ENCODE measurements around the gene CASP12.
"Not testable (repeated sequence)": the region's sequence is repeated elsewhere in the genome, so short reads cannot be mapped to it uniquely, and the experiment has no call there.

CASP12 gene

GRCh38 chr11:104897891-104898684 lies at the start of gene CASP12:
CASP12 (minus strand) TSS chr11:104898460.
- Histone ChIP-seq H3K4me1 (ENCODE audit: control insufficient read depth in 5 of 5, insufficient read depth in 5 of 5, low read length in 5 of 5) (peaks cover 0 to 35% (median 28%) of the 10 kb centered on the region in 5 donors), H3K4me3 (ENCODE audit: low read depth in 1 of 5, low read length in 5 of 5) (peak within 1 kb of the TSS in 4 of 5 donors; percentile 41 to 61 (median 46)), H3K36me3 (ENCODE audit: control insufficient read depth in 5 of 5, insufficient read depth in 5 of 5, low read length in 5 of 5) (peaks cover 0 to 8% (median 0%) of the 10 kb centered on the region in 5 donors), H3K27ac (ENCODE audit: low read depth, low read length) (peak within 1 kb of the TSS; percentile 79), H3K9ac (ENCODE audit: low read length in 5 of 5) (peak within 1 kb of the TSS; percentile 37 to 85 (median 60)), H3K9me3 (ENCODE audit: control insufficient read depth in 5 of 5, low read length in 5 of 5) (no peaks in the 10 kb centered on the region), H3K27me3 (ENCODE audit: control insufficient read depth in 5 of 5, insufficient read depth in 4 of 5, low read length in 5 of 5) (no peaks in the 10 kb centered on the region)

DNA sequence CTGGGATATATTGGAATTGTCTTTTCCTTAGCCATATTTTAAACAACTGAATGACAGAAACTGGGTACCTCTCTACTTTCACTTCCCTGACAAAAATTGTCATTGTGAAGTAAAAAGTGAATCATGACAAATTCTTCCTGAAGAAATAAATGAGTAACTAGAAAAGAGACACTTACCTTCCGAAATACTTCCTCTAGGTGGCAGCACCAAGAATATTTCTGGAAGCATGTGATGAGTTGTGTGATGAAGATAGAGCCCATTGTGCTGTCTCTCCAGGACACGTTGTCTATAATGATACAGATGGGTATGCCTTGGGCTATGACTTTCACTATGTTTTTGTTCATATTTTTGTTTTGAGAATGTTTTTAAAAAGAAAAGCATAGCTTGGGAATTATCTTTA lies 48.6 kb upstream of the CASP12 start:
- no peak overlapping the region for H3K4me3 ChIP-seq (ENCODE audit: low read depth in 1 of 5, low read length in 5 of 5)
- no peaks in the 10 kb centered on the region for H3K9me3 ChIP-seq (ENCODE audit: control insufficient read depth in 5 of 5, low read length in 5 of 5)
- no peak overlapping the region for H3K9ac ChIP-seq (ENCODE audit: low read length in 5 of 5)
- peaks cover 59 to 88% (median 68%) of the 10 kb centered on the region in 5 donors for H3K36me3 ChIP-seq (ENCODE audit: control insufficient read depth in 5 of 5, insufficient read depth in 5 of 5, low read length in 5 of 5)
- no peaks in the 10 kb centered on the region for H3K27me3 ChIP-seq (ENCODE audit: control insufficient read depth in 5 of 5, insufficient read depth in 4 of 5, low read length in 5 of 5)
- no peaks in the 10 kb centered on the region for H3K4me1 ChIP-seq (ENCODE audit: control insufficient read depth in 5 of 5, insufficient read depth in 5 of 5, low read length in 5 of 5)
- H3K27ac ChIP-seq (ENCODE audit: low read depth, low read length) = no peak overlapping the region

GRCh38 chr11:104944076-104944475 lies 45.8 kb upstream of the CASP12 start:
- Histone ChIP-seq H3K4me1 (ENCODE audit: control insufficient read depth in 5 of 5, insufficient read depth in 5 of 5, low read length in 5 of 5) (no peaks in the 10 kb centered on the region), H3K36me3 (ENCODE audit: control insufficient read depth in 5 of 5, insufficient read depth in 5 of 5, low read length in 5 of 5) (peaks cover 34 to 60% (median 40%) of the 10 kb centered on the region in 5 donors), H3K9ac (ENCODE audit: low read length in 5 of 5) (no peak overlapping the region), H3K9me3 (ENCODE audit: control insufficient read depth in 5 of 5, low read length in 5 of 5) (no peaks in the 10 kb centered on the region), H3K27me3 (ENCODE audit: control insufficient read depth in 5 of 5, insufficient read depth in 4 of 5, low read length in 5 of 5) (no peaks in the 10 kb centered on the region), H3K4me3 (ENCODE audit: low read depth in 1 of 5, low read length in 5 of 5) (no peak overlapping the region), H3K27ac (ENCODE audit: low read depth, low read length) (no peak overlapping the region)

- Histone ChIP-seq H3K27ac (ENCODE audit: low read depth, low read length) (no peak overlapping the region), H3K36me3 (ENCODE audit: control insufficient read depth in 5 of 5, insufficient read depth in 5 of 5, low read length in 5 of 5) (peaks cover 30 to 55% (median 40%) of the 10 kb centered on the region in 5 donors), H3K9me3 (ENCODE audit: control insufficient read depth in 5 of 5, low read length in 5 of 5) (no peaks in the 10 kb centered on the region)
These were observed 45.3 kb upstream of the CASP12 start for GRCh38 chr11:104943561-104943960.

DNA sequence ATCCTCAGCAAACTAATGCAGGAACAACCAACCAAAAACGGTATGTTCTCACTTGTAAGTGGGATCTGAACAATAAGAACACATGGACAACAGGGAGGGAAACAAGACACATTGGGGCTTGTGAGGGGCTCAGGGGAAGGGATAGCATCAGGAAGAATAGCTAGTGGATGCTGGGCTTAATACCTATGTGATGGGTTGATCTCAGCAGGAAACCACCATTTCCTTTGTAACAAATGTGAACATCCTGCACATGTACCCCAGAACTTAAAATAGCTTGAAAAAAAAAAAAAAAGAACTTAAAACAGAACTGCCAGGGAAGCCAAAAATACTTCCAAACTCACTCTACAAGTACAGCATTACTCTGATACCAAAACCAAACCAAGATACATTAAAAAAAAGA lies 36.3 kb upstream of the CASP12 start:
- Histone ChIP-seq H3K9me3 (ENCODE audit: control insufficient read depth in 5 of 5, low read length in 5 of 5) (peaks cover 0 to 5% (median 0%) of the 10 kb centered on the region in 5 donors), H3K27me3 (ENCODE audit: control insufficient read depth in 5 of 5, insufficient read depth in 4 of 5, low read length in 5 of 5) (no peaks in the 10 kb centered on the region), H3K27ac (ENCODE audit: low read depth, low read length) (no peak overlapping the region), H3K4me3 (ENCODE audit: low read depth in 1 of 5, low read length in 5 of 5) (no peak overlapping the region), H3K4me1 (ENCODE audit: control insufficient read depth in 5 of 5, insufficient read depth in 5 of 5, low read length in 5 of 5) (no peaks in the 10 kb centered on the region), H3K36me3 (ENCODE audit: control insufficient read depth in 5 of 5, insufficient read depth in 5 of 5, low read length in 5 of 5) (no peaks in the 10 kb centered on the region), H3K9ac (ENCODE audit: low read length in 5 of 5) (no peak overlapping the region)

More at GRCh38 chr11:104943561-104943960, 45.3 kb upstream of the CASP12 start:
- Histone ChIP-seq H3K27me3 (ENCODE audit: control insufficient read depth in 5 of 5, insufficient read depth in 4 of 5, low read length in 5 of 5) (no peaks in the 10 kb centered on the region), H3K9ac (ENCODE audit: low read length in 5 of 5) (no peak overlapping the region), H3K4me3 (ENCODE audit: low read depth in 1 of 5, low read length in 5 of 5) (no peak overlapping the region), H3K4me1 (ENCODE audit: control insufficient read depth in 5 of 5, insufficient read depth in 5 of 5, low read length in 5 of 5) (no peaks in the 10 kb centered on the region)

DNA sequence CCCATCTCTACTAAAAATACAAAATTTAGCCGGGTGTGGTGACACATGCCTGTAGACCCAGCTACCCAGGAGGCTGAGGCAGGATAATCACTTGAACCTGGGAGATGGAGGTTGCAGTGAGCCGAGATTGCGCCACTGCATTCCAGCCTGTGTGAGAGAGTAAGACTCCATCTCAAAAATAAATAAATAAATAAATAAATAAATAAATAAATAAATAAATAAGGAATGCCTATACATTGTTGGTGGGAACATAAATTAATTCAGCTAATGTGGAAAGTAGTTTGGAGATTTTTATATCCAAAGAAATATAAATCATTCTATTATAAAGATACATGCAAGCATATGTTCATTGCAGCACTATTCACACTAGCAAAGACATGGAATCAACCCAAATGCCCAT lies 35.8 kb upstream of the CASP12 start:
- not testable (repeated sequence) for H3K4me3 ChIP-seq (ENCODE audit: low read depth in 1 of 5, low read length in 5 of 5); H3K9me3 ChIP-seq (ENCODE audit: control insufficient read depth in 5 of 5, low read length in 5 of 5); H3K4me1 ChIP-seq (ENCODE audit: control insufficient read depth in 5 of 5, insufficient read depth in 5 of 5, low read length in 5 of 5); H3K9ac ChIP-seq (ENCODE audit: low read length in 5 of 5); H3K27me3 ChIP-seq (ENCODE audit: control insufficient read depth in 5 of 5, insufficient read depth in 4 of 5, low read length in 5 of 5); H3K36me3 ChIP-seq (ENCODE audit: control insufficient read depth in 5 of 5, insufficient read depth in 5 of 5, low read length in 5 of 5); H3K27ac ChIP-seq (ENCODE audit: low read depth, low read length)

GRCh38 chr11:104928811-104929210 lies 30.6 kb upstream of the CASP12 start:
- H3K9ac ChIP-seq (ENCODE audit: low read length in 5 of 5) = no peak overlapping the region
- no peaks in the 10 kb centered on the region for H3K36me3 ChIP-seq (ENCODE audit: control insufficient read depth in 5 of 5, insufficient read depth in 5 of 5, low read length in 5 of 5)
- peaks cover 0 to 5% (median 0%) of the 10 kb centered on the region in 5 donors for H3K9me3 ChIP-seq (ENCODE audit: control insufficient read depth in 5 of 5, low read length in 5 of 5)
- H3K27ac ChIP-seq (ENCODE audit: low read depth, low read length) = no peak overlapping the region
- no peaks in the 10 kb centered on the region for H3K4me1 ChIP-seq (ENCODE audit: control insufficient read depth in 5 of 5, insufficient read depth in 5 of 5, low read length in 5 of 5)
- H3K4me3 ChIP-seq (ENCODE audit: low read depth in 1 of 5, low read length in 5 of 5) = no peak overlapping the region
- no peaks in the 10 kb centered on the region for H3K27me3 ChIP-seq (ENCODE audit: control insufficient read depth in 5 of 5, insufficient read depth in 4 of 5, low read length in 5 of 5)

DNA sequence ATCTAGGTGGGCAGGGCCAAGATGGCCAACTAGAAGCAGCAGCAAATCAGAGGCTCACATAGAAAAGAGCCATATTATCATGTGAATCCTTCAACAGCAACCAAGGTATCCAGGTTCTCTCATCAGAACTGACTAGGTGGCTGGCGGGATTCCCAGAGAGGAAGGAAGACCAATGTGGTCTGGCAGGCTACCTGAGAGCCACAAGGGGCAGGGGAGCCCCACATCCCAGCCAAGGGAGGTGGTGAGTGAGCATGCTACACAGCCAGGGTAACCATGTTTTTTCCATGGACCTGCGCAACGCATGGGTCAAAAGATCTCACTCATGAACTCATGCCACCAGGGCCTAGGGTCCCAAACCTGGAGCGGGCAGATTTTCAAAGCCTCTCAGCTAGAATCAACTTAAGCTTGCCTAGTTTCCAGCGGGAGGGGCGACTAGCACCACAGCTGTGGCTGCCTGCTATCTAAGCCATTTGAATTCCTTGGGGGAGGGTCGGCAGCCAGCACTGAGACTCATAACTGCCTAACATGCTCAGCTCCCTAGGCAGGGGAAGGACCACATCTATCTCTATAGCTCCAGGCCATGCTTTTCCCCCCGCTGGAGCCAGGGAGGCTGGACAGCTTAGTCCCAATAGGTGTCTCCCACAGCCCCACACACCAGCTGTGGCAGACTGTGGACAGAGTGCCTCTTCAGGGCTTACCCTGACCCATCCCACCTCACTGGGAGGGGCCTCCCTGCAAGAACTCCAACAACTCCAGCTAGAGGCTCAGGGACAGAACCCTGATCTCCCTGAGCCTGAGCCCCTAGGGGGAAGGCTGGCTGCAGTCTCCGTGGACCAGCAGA lies 28.7 kb upstream of the CASP12 start:
- Histone ChIP-seq H3K27me3 (ENCODE audit: control insufficient read depth in 5 of 5, insufficient read depth in 4 of 5, low read length in 5 of 5) (no peaks in the 10 kb centered on the region), H3K9ac (ENCODE audit: low read length in 5 of 5) (no peak overlapping the region)

GRCh38 chr11:104925850-104926249 lies 27.6 kb upstream of the CASP12 start:
- Histone ChIP-seq H3K27me3 (ENCODE audit: control insufficient read depth in 5 of 5, insufficient read depth in 4 of 5, low read length in 5 of 5) (no peaks in the 10 kb centered on the region), H3K9ac (ENCODE audit: low read length in 5 of 5) (no peak overlapping the region), H3K27ac (ENCODE audit: low read depth, low read length) (no peak overlapping the region), H3K4me1 (ENCODE audit: control insufficient read depth in 5 of 5, insufficient read depth in 5 of 5, low read length in 5 of 5) (no peaks in the 10 kb centered on the region), H3K4me3 (ENCODE audit: low read depth in 1 of 5, low read length in 5 of 5) (no peak overlapping the region), H3K36me3 (ENCODE audit: control insufficient read depth in 5 of 5, insufficient read depth in 5 of 5, low read length in 5 of 5) (no peaks in the 10 kb centered on the region), H3K9me3 (ENCODE audit: control insufficient read depth in 5 of 5, low read length in 5 of 5) (peaks cover 0 to 5% (median 0%) of the 10 kb centered on the region in 5 donors)

More for the DNA sequence above, 28.7 kb upstream of the CASP12 start:
- no peaks in the 10 kb centered on the region for H3K4me1 ChIP-seq (ENCODE audit: control insufficient read depth in 5 of 5, insufficient read depth in 5 of 5, low read length in 5 of 5)
- H3K4me3 ChIP-seq (ENCODE audit: low read depth in 1 of 5, low read length in 5 of 5) = no peak overlapping the region
- no peak overlapping the region for H3K27ac ChIP-seq (ENCODE audit: low read depth, low read length)
- peaks cover 0 to 5% (median 0%) of the 10 kb centered on the region in 5 donors for H3K9me3 ChIP-seq (ENCODE audit: control insufficient read depth in 5 of 5, low read length in 5 of 5)
- H3K36me3 ChIP-seq (ENCODE audit: control insufficient read depth in 5 of 5, insufficient read depth in 5 of 5, low read length in 5 of 5) = no peaks in the 10 kb centered on the region
